BJ (cell line): ENCODE data around the gene FARSB. TPM values are rescaled to one million over a fixed set of nuclear protein-coding genes. Genes with fewer than 3 reads are reported as not detected.

Source experiments
- CTCF ChIA-PET: fragments of 350-600 bp; formaldehyde crosslinking; extraction: SDS; loops from one replicate; lab custom pipeline; 2021; ENCODE audit warnings: antibody characterized with exemption, inconsistent platforms; lab: Yijun Ruan, JAX
- POLR2A ChIA-PET: fragments of 300-600 bp; sonication (Branson Sonifier 250); formaldehyde crosslinking; extraction: SDS; loops from one replicate; lab custom pipeline; 2021; ENCODE audit warnings: antibody characterized with exemption; lab: Charles Lee
- DNase-seq: peaks from one replicate; pipeline ENCODE4 v3.0.0-alpha.2; 2011; ENCODE audit warnings: low read depth
- H3K27me3 ChIP-seq: 2 replicates; pipeline ENCODE4 v1.6.0; 2011; ENCODE audit warnings: low read length; ENCODE audit not compliant: control insufficient read depth, insufficient read depth
- H3K36me3 ChIP-seq: 2 replicates; pipeline ENCODE4 v1.5.1; 2011; ENCODE audit warnings: low read length; ENCODE audit not compliant: control insufficient read depth, insufficient read depth
- H3K4me3 ChIP-seq: 2 replicates; pipeline ENCODE4 v1.5.1; 2011; ENCODE audit warnings: low read depth, mild to moderate bottlenecking, control low read depth, low read length
- polyA plus RNA-seq: library from polyadenylated mRNA; depleted of rRNA; stranded (reverse); fragments of >200 nt; gene quantifications from 2 replicates; pipeline ENCODE4 v1.2.3, GENCODE V29; 2011
- TF ChIP-seq, protein P1 (sequence below): IDR thresholded peaks from 2 replicates; pipeline ENCODE4 v1.5.1; 2011; ENCODE audit warnings: low read depth, mild to moderate bottlenecking, control low read depth, inconsistent platforms, low read length, moderate library complexity; ENCODE audit not compliant: insufficient read depth

FARSB gene
- polyA plus RNA-seq, 1 experiment = 16.4 TPM

DNA sequence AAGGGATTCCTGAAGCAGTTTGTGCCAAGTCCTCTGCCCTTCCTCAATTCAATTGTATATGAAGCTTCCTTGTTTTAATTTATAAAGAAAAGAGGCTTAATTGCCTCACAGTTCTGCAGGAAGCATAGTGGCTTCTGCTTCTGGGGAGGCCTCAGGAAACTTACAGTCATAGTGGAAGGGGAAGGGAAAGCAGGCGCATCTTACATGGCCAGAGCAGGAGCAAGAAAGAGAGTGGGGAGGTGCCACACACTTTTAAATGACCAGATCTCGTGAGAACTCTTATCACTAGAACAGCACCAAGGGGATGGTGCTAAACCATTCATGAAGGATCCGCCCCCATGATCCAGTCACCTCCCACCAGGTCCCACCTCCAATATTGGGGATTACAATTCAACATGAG is 117.4 kb downstream of the FARSB start:
- H3K27me3 ChIP-seq = no peaks in the 10 kb centered on the region
- H3K36me3 ChIP-seq = no peaks in the 10 kb centered on the region
- TF ChIP-seq, protein P1, sequence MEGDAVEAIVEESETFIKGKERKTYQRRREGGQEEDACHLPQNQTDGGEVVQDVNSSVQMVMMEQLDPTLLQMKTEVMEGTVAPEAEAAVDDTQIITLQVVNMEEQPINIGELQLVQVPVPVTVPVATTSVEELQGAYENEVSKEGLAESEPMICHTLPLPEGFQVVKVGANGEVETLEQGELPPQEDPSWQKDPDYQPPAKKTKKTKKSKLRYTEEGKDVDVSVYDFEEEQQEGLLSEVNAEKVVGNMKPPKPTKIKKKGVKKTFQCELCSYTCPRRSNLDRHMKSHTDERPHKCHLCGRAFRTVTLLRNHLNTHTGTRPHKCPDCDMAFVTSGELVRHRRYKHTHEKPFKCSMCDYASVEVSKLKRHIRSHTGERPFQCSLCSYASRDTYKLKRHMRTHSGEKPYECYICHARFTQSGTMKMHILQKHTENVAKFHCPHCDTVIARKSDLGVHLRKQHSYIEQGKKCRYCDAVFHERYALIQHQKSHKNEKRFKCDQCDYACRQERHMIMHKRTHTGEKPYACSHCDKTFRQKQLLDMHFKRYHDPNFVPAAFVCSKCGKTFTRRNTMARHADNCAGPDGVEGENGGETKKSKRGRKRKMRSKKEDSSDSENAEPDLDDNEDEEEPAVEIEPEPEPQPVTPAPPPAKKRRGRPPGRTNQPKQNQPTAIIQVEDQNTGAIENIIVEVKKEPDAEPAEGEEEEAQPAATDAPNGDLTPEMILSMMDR = no peak
- DNase-seq = no peak
- CTCF ChIA-PET = no interaction called here
- H3K4me3 ChIP-seq = no peak overlapping the region
- POLR2A ChIA-PET = no interaction called here

DNA sequence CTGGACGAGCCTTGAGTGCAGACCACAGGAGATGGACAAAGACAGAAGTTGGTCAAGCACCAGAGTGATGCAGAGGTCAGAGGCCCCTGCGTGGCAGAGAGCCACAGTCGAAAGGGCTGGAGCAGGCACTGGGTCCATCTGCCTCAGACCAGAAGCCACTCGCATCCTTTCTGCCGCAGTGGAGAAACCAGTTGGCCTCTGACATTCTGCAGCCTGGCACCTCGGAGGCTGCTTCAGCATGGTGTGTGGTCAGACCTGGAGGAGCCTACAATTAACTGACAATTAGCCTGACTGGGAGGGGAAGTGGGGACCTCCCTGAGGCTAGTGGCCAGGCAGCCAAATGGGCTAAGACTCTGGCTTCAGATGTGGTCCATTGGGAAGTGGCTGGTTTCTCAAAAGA is 120.4 kb downstream of the FARSB start:
- no peak overlapping the region for H3K4me3 ChIP-seq
- ChIA-PET POLR2A (interaction anchor here (1.1 kb wide), 1 partner anchor 18 kb away, joined by 3 read pairs; no protein-coding TSS in a partner anchor), CTCF (interaction anchor here (1.1 kb wide), 1 partner anchor 18 kb away, joined by 3 read pairs; no protein-coding TSS in a partner anchor)
- H3K36me3 ChIP-seq = no peaks in the 10 kb centered on the region
- TF ChIP-seq, protein P1 = no peak
- no peak for DNase-seq
- H3K27me3 ChIP-seq = no peaks in the 10 kb centered on the region

DNA sequence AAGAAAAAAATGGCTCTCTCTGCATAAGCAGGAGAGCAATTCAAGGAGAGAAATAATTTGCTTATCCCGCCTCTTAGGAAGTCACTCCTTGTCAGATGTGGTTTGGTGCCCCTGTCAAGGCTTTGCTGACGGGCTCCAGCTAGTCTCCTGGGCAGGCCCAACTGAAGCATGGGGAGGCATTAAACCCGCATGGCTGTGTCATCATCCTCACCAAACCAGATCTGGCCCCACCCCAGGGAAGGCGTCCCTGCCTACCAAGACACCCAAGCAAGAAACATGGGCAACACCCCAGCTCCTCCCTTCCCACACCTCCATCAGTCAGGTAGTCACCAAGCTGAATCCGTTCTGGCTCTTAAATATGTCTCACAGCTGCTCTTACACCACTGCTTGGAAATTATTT is 123.6 kb downstream of the FARSB start:
- ChIA-PET POLR2A (no interaction called here), CTCF (no interaction called here)
- TF ChIP-seq, protein P1 = no peak
- Histone ChIP-seq H3K27me3 (no peaks in the 10 kb centered on the region), H3K36me3 (no peaks in the 10 kb centered on the region), H3K4me3 (no peak overlapping the region)
- DNase-seq = no peak

DNA sequence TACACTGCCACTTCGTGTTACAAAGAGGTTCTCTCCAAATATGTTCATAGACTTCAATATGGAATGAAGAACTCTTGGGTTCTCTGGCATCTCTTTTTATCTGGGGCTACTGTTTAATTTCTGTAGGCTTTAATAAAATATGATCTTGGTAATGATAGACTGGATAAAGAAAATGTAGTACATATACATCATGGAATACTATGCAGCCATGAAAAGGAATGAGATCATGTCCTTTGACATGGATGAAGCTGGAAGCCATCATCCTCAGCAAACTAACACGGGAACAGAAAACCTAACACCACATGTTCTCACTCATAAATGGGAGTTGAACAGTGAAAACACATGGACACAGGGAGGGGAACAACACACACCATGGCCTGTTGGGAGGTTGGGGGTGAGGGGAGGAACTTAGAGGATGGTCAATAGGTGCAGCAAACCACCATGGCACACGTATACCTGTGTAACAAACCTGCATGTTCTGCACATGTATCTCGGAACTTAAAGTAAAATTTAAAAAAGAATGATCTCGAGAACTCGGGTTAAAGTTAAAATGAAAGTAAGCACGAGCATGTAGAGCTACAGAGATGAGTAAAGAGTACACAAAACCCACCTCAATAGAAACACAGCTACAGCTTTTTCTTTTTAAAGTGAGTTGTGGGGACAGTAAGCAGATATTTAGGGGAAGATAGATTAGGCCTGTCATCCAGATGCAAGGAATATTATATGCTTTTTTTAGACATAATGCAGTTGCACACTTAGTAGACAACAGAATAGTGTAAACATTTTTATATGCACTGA is 129.2 kb downstream of the FARSB start:
- DNase-seq = no peak
- ChIA-PET CTCF (no interaction called here), POLR2A (no interaction called here)
- Histone ChIP-seq H3K27me3 (no peaks in the 10 kb centered on the region), H3K4me3 (no peak overlapping the region), H3K36me3 (no peaks in the 10 kb centered on the region)
- TF ChIP-seq, protein P1 = no peak

DNA sequence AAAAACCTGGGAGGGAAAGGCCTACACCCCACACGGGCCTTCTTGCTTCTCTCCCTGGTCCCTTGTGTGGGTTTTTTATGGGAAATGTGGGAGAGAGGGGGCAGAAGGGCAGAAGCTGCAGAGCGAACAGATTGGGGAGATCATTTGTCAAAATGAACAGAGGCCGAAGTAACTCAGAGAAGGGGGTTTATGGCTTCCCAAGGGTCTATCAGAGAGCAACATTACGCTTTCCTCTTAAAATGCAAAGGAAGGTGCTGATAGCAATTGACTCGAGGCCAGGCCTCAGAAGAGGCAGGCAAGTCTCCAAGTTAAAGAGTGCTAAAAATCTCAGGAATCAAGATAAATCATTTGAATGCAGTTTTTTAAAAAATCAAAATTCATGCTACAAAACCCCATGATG is 130.1 kb downstream of the FARSB start:
- H3K36me3 ChIP-seq = no peaks in the 10 kb centered on the region
- no peaks in the 10 kb centered on the region for H3K27me3 ChIP-seq
- ChIA-PET CTCF (interaction anchor here (0.6 kb wide), 1 partner anchor 286 kb away, joined by 3 read pairs; no protein-coding TSS in a partner anchor), POLR2A (no interaction called here)
- no peak overlapping the region for H3K4me3 ChIP-seq
- TF ChIP-seq, protein P1 = no peak
- no peak for DNase-seq
